Cardiac muscle cell (in vitro differentiated cells and primary cell): Measurements from ENCODE around the gene PID1. TPM values are rescaled to one million over a fixed set of nuclear protein-coding genes. Genes with fewer than 3 reads are reported as not detected.

Experiments used
- DNase-seq, 2 donors: peaks; one replicate each; pipeline versions ENCODE4 v3.0.0 to v3.0.0-alpha.2; 2010 to 2017; ENCODE audit warnings: low read depth in 1 of 2, low spot score in 1 of 2
- H3K27ac ChIP-seq: fragments of 200-600 bp; sonication (generic); 2 replicates; pipeline ENCODE4 v1.5.1; 2016
- H3K27me3 ChIP-seq: fragments of 200-600 bp; sonication (generic); 2 replicates; pipeline ENCODE4 v1.6.0; 2016; ENCODE audit warnings: control low read depth
- H3K36me3 ChIP-seq: fragments of 200-600 bp; sonication (generic); 2 replicates; pipeline ENCODE4 v1.5.1; 2016; ENCODE audit warnings: control low read depth
- H3K4me1 ChIP-seq: fragments of 200-600 bp; sonication (generic); 2 replicates; pipeline ENCODE4 v1.8.1; 2017; ENCODE audit warnings: low read depth, mild to moderate bottlenecking, mixed run types
- H3K4me3 ChIP-seq: fragments of 200-600 bp; sonication (generic); 2 replicates; pipeline ENCODE4 v1.5.1; 2016; ENCODE audit warnings: mild to moderate bottlenecking
- H3K9me3 ChIP-seq: fragments of 200-600 bp; sonication (generic); 2 replicates; pipeline ENCODE4 v1.5.1; 2017; ENCODE audit warnings: low read depth, mild to moderate bottlenecking, control low read depth
- polyA plus RNA-seq: library from polyadenylated mRNA; unstranded; fragments of >200 nt; fragmentation: Nextera tagmentation; extraction: Ambion mirVana; gene quantifications from 2 replicates; pipeline ENCODE4 v1.2.1, GENCODE V29; 2016
- total RNA-seq: library from RNA; depleted of rRNA; stranded (reverse); fragments of >200 nt; gene quantifications from 2 replicates; pipeline ENCODE4 v1.2.3, GENCODE V29; 2016
- TF ChIP-seq, protein P1 (sequence below): IDR thresholded peaks from 2 replicates; pipeline ENCODE4 v1.5.1; 2012; ENCODE audit warnings: low read depth, mild to moderate bottlenecking, low read length

The PID1 gene
- total and polyA plus RNA-seq, 2 experiments from 2014 or later, result 0.42 to 0.43 TPM

DNA sequence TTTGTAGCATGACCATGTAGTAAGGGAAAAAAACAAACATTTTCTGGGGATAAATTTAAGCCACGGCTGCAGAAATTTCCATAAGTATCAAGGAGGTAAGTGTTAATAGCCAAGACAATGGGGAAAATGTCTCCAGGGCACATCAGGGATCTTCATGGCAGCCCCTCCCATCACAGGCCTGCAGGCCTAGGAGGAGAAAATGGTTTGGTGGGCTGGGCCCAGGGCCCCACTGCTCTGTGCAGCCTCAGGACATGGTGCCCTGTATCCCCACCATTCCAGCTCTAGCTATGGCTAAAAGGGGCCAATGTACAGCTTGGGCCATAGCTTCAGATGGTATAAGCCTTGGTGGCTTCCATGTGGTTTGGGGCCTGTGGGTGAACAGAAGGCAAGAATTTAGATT lies 271.8 kb downstream of the PID1 start:
- DNase-seq, result no peak
- Histone ChIP-seq H3K36me3 (no peaks in the 10 kb centered on the region), H3K4me1 (no peaks in the 10 kb centered on the region)

DNA sequence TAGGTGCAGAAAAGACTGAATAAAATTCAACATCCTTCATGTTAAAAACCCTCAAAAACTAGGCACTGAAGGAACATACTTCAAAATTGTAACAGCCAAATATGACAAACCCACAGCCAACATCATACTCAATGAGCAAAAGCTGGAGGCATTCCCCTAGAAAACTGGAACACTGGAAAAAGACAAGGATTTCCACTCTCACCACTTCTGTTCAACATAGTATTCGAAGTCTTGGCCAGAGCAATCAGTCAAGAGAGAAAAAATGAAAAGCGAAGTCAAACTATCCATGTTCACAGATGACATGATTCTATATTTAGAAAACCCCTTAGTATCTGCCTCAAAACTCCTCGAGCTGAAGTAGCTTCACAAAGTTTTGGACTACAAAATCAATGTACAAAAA lies 282.3 kb downstream of the PID1 start:
- H3K4me1 ChIP-seq, result no peaks in the 10 kb centered on the region
- no peak overlapping the region for H3K27ac ChIP-seq
- no peaks in the 10 kb centered on the region for H3K36me3 ChIP-seq
- TF ChIP-seq, protein P1, sequence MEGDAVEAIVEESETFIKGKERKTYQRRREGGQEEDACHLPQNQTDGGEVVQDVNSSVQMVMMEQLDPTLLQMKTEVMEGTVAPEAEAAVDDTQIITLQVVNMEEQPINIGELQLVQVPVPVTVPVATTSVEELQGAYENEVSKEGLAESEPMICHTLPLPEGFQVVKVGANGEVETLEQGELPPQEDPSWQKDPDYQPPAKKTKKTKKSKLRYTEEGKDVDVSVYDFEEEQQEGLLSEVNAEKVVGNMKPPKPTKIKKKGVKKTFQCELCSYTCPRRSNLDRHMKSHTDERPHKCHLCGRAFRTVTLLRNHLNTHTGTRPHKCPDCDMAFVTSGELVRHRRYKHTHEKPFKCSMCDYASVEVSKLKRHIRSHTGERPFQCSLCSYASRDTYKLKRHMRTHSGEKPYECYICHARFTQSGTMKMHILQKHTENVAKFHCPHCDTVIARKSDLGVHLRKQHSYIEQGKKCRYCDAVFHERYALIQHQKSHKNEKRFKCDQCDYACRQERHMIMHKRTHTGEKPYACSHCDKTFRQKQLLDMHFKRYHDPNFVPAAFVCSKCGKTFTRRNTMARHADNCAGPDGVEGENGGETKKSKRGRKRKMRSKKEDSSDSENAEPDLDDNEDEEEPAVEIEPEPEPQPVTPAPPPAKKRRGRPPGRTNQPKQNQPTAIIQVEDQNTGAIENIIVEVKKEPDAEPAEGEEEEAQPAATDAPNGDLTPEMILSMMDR, result no peak
- no peak overlapping the region for H3K4me3 ChIP-seq
- H3K9me3 ChIP-seq, result no peaks in the 10 kb centered on the region
- DNase-seq, result no peak
- H3K27me3 ChIP-seq, result no peaks in the 10 kb centered on the region

More for the DNA sequence above, 271.8 kb downstream of the PID1 start:
- Histone ChIP-seq H3K4me3 (no peak overlapping the region), H3K27me3 (no peaks in the 10 kb centered on the region), H3K9me3 (no peaks in the 10 kb centered on the region), H3K27ac (no peak overlapping the region)
- TF ChIP-seq, protein P1, result no peak

DNA sequence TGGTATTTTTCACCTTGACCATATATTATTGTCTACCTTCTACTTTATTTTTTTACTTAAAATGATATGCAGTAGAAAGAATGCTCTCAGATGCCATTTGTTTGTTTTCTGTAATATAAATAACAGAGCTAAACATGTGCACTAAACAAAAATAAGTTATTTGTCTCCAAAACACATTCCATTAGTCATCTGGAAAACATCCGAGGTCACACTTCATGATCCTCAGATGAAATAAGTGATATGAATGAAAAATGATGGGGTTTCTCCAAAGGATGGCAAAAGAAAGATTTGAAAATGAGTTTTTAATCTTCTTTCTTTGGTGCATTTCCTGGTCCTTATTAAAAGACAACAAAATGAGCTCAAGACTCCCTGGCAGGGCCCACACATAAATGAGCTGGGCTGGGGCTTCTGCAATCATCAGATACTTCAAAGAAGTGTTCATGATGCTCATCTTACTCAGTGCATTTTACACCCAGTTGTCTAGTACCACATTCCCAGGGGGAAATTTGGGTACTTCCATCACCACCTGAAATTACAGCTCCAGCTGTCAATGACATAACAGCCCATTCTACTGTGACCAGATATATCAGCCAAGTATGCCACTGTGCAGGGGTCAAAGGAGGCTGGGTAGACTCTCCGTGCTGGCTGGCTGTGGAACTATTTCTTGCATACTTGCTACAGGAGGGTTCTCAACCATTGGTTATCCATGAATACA lies 283.5 kb downstream of the PID1 start:
- H3K27me3 ChIP-seq, result no peaks in the 10 kb centered on the region
- no peak overlapping the region for H3K27ac ChIP-seq
- TF ChIP-seq, protein P1, result no peak
- H3K4me3 ChIP-seq, result no peak overlapping the region
- H3K4me1 ChIP-seq, result no peaks in the 10 kb centered on the region
- H3K36me3 ChIP-seq, result no peaks in the 10 kb centered on the region
- DNase-seq, result no peak
- H3K9me3 ChIP-seq, result no peaks in the 10 kb centered on the region

DNA sequence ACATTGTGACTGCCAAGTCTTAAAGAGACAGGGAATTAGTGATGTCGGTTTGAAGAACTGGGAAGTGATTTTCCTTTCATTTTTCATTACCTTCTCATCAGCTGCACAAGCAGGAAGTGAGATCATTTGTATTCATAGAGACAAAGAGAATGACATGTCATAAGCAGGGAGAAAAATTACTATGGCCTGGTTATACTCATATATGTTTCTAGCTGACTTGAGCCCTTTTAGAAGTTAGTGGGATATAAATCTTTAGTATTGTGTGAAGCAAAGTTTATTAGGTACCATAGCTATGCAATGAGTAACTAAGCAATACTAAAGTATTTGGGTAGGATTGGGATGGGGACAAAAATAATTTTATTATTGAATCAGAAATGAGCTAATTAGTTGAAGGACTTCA lies 284.1 kb downstream of the PID1 start:
- no peak for DNase-seq

DNA sequence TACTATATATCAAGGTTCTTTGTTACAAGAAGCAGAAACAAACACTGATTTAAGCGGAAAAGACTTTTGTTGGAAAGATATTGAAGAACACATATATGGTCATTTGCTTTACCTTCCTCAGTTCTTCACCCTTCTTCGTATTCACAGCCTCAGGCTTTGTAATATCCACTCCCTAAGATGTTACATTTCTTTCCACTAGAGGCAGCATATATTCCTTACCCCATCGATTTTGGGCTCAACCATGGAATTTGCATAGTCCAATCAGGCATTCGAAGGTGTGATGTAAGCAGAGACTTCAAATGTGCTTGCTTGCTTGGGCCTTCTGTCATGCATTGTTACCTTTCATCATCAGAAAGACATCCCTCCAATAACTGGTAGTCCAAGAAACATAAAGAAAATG lies 287.4 kb downstream of the PID1 start:
- Histone ChIP-seq H3K27ac (no peak overlapping the region), H3K4me3 (no peak overlapping the region), H3K4me1 (no peaks in the 10 kb centered on the region), H3K27me3 (no peaks in the 10 kb centered on the region), H3K36me3 (no peaks in the 10 kb centered on the region), H3K9me3 (no peaks in the 10 kb centered on the region)
- no peak for DNase-seq
- TF ChIP-seq, protein P1, result no peak

More for the DNA sequence above, 284.1 kb downstream of the PID1 start:
- TF ChIP-seq, protein P1, result no peak
- Histone ChIP-seq H3K4me1 (no peaks in the 10 kb centered on the region), H3K4me3 (no peak overlapping the region), H3K27me3 (no peaks in the 10 kb centered on the region), H3K27ac (no peak overlapping the region), H3K36me3 (no peaks in the 10 kb centered on the region), H3K9me3 (no peaks in the 10 kb centered on the region)
